Gastrocnemius medialis (tissue), 4 donors: ENCODE results near the gene DCAF17. TPM values are rescaled to one million over a fixed set of nuclear protein-coding genes. Genes with fewer than 3 reads are reported as not detected.

ENCODE experiments used
- ATAC-seq, 2 donors: fragments of 150-250 bp; one replicate each; pipeline ENCODE4 v1.9.1; 2016
- DNase-seq, 2 donors: peaks; one replicate each; pipeline ENCODE4 v3.0.0-alpha.2; 2019
- H3K27ac ChIP-seq, 4 donors: fragments of 200-600 bp; sonication (generic); 1 replicate in 1 of 4; 2 replicates in 3 of 4; pipeline ENCODE4 v1.5.1; 2016 to 2018; ENCODE audit warnings: mild to moderate bottlenecking in 2 of 4, moderate library complexity in 1 of 4
- H3K27me3 ChIP-seq, 3 donors: fragments of 200-600 bp; sonication (generic) in 2 of 3; 1 replicate in 1 of 3; 2 replicates in 2 of 3; pipeline versions ENCODE4 v1.5.1 to v1.6.0; 2016 to 2019; ENCODE audit warnings: mild to moderate bottlenecking in 1 of 3, moderate library complexity in 1 of 3
- H3K36me3 ChIP-seq, 2 donors: fragments of 200-600 bp; sonication (generic) in 1 of 2; one replicate each; pipeline ENCODE4 v1.5.1; 2017 to 2018
- H3K4me1 ChIP-seq, 2 donors: fragments of 200-600 bp; sonication (generic) in 1 of 2; one replicate each; pipeline ENCODE4 v1.5.1; 2016 to 2017; ENCODE audit warnings: mild to moderate bottlenecking in 2 of 2
- H3K4me3 ChIP-seq, 4 donors: fragments of 200-600 bp; sonication (generic) in 3 of 4; 1 replicate in 1 of 4; 2 replicates in 3 of 4; pipeline ENCODE4 v1.5.1; 2016 to 2019; ENCODE audit warnings: mild to moderate bottlenecking in 2 of 4
- H3K9me3 ChIP-seq, 3 donors: fragments of 200-600 bp; sonication (generic) in 2 of 3; 1 replicate in 1 of 3; 2 replicates in 2 of 3; pipeline ENCODE4 v1.5.1; 2016 to 2019
- CTCF ChIP-seq, 5 experiments: fragments of 450-650 bp in 3 of 5; fragments of 200-600 bp in 2 of 5; sonication (generic) in 2 of 5; IDR thresholded peaks in 4 of 5; conservative IDR thresholded peaks in 1 of 5; 1 replicate in 4 of 5; 2 replicates in 1 of 5; pipeline ENCODE4 v1.5.1; 2016 to 2019; ENCODE audit warnings: antibody characterized with exemption in 5 of 5, mild to moderate bottlenecking in 3 of 5, moderate library complexity in 3 of 5
- POLR2A ChIP-seq, 2 donors: fragments of 450-650 bp; IDR thresholded peaks; one replicate each; pipeline ENCODE4 v1.6.1; 2017; ENCODE audit warnings: antibody characterized with exemption in 2 of 2, mild to moderate bottlenecking in 2 of 2, moderate library complexity in 2 of 2
- in situ Hi-C, 4 donors: fragments of 200-750 bp; cut with MboI; loops; one replicate each; pipeline versions ENCODE4 v1.15.0 to v1.8.0; 2017; ENCODE audit warnings: low sequenced_read_pairs in 4 of 4
- intact Hi-C: fragments of 100-400 bp; cut with DNase I; formaldehyde crosslinking; loops from one replicate; pipeline ENCODE4 v1.15.1; 2023; ENCODE audit warnings: low total_unique reads
- total RNA-seq, 4 donors: library from RNA; depleted of rRNA; stranded (reverse); fragments of >200 nt; gene quantifications; one replicate each; pipeline versions ENCODE4 v1.1.0 to v1.2.3, GENCODE V29; 2016

Gene DCAF17
- total RNA-seq, 4 donors from 2014 or later, result 5.2 to 22.8 (median 8.9) TPM

GRCh38 chr2:171441470-171441869 is 7.4 kb downstream of the DCAF17 start:
- Histone ChIP-seq H3K36me3 (peaks cover 0 to 69% of the 10 kb centered on the region in 2 donors), H3K4me1 (no peaks in the 10 kb centered on the region), H3K4me3 (no peak overlapping the region), H3K27ac (no peak overlapping the region), H3K9me3 (no peaks in the 10 kb centered on the region), H3K27me3 (no peaks in the 10 kb centered on the region)
- TF ChIP-seq CTCF (IDR thresholded peaks at IDR 0.05 in 4 of 5, conservative IDR thresholded peaks at IDR 0.05 in 1 of 5), result no peak
- no peak for TF ChIP-seq POLR2A (IDR thresholded peaks at IDR 0.05)
- ATAC-seq (no peak), DNase-seq (no peak)
- in situ Hi-C loops, result loop anchor here in 1 of 4 donors (25.0 kb wide), 1 partner anchor 246 kb away; the partner anchor contains the start of gene DYNC1I2
- intact Hi-C loops, result no loop called here

- in situ Hi-C loops, result loop anchor here in 1 of 4 donors (25.0 kb wide), 1 partner anchor 240 kb away; the partner anchor contains the start of gene DYNC1I2
- Histone ChIP-seq H3K36me3 (peaks cover 0 to 68% of the 10 kb centered on the region in 2 donors), H3K4me1 (no peaks in the 10 kb centered on the region), H3K27ac (no peak overlapping the region), H3K4me3 (no peak overlapping the region), H3K27me3 (no peaks in the 10 kb centered on the region), H3K9me3 (no peaks in the 10 kb centered on the region)
- ATAC-seq, result no peak
- intact Hi-C loops, result no loop called here
- TF ChIP-seq POLR2A (IDR thresholded peaks at IDR 0.05) (no peak), CTCF (IDR thresholded peaks at IDR 0.05 in 4 of 5, conservative IDR thresholded peaks at IDR 0.05 in 1 of 5) (no peak)
- no peak for DNase-seq
Measured at GRCh38 chr2:171447675-171448074, 13.6 kb downstream of the DCAF17 start.

GRCh38 chr2:171451074-171451473 is 17.0 kb downstream of the DCAF17 start:
- intact Hi-C loops (no loop called here), in situ Hi-C loops (no loop called here)
- H3K4me3 ChIP-seq, result no peak overlapping the region
- H3K9me3 ChIP-seq, result no peaks in the 10 kb centered on the region
- peaks cover 3 to 70% of the 10 kb centered on the region in 2 donors for H3K36me3 ChIP-seq
- no peak for ATAC-seq
- TF ChIP-seq CTCF (IDR thresholded peaks at IDR 0.05 in 4 of 5, conservative IDR thresholded peaks at IDR 0.05 in 1 of 5), result no peak
- TF ChIP-seq POLR2A (IDR thresholded peaks at IDR 0.05), result no peak
- H3K27ac ChIP-seq, result no peak overlapping the region
- no peaks in the 10 kb centered on the region for H3K27me3 ChIP-seq
- DNase-seq, result no peak
- no peaks in the 10 kb centered on the region for H3K4me1 ChIP-seq

- ATAC-seq, result no peak
- Histone ChIP-seq H3K4me3 (no peak overlapping the region), H3K4me1 (no peaks in the 10 kb centered on the region), H3K27me3 (no peaks in the 10 kb centered on the region), H3K9me3 (no peaks in the 10 kb centered on the region), H3K27ac (no peak overlapping the region), H3K36me3 (peaks cover 3 to 73% of the 10 kb centered on the region in 2 donors)
- intact Hi-C loops (no loop called here), in situ Hi-C loops (no loop called here)
- no peak for TF ChIP-seq POLR2A (IDR thresholded peaks at IDR 0.05)
- no peak for TF ChIP-seq CTCF (IDR thresholded peaks at IDR 0.05 in 4 of 5, conservative IDR thresholded peaks at IDR 0.05 in 1 of 5)
- DNase-seq, result no peak
Measured at GRCh38 chr2:171452773-171453172, 18.7 kb downstream of the DCAF17 start.

GRCh38 chr2:171459498-171459897 is 25.5 kb downstream of the DCAF17 start:
- no peaks in the 10 kb centered on the region for H3K4me1 ChIP-seq
- H3K36me3 ChIP-seq, result peaks cover 3 to 29% of the 10 kb centered on the region in 2 donors
- H3K4me3 ChIP-seq, result no peak overlapping the region
- in situ Hi-C loops (no loop called here), intact Hi-C loops (no loop called here)
- ATAC-seq (no peak), DNase-seq (no peak)
- no peak overlapping the region for H3K27ac ChIP-seq
- no peaks in the 10 kb centered on the region for H3K27me3 ChIP-seq
- TF ChIP-seq CTCF (IDR thresholded peaks at IDR 0.05 in 4 of 5, conservative IDR thresholded peaks at IDR 0.05 in 1 of 5) (no peak), POLR2A (IDR thresholded peaks at IDR 0.05) (no peak)
- no peaks in the 10 kb centered on the region for H3K9me3 ChIP-seq
